HG02981 (cell line): ENCODE measurements around the gene ME2.
"Not testable (repeated sequence)": the region's sequence is repeated elsewhere in the genome, so short reads cannot be mapped to it uniquely, and the experiment has no call there.

Source experiments
- ATAC-seq: cut with Tn5 transposase; IDR thresholded peaks from one replicate; pipeline ENCODE4 v1.9.1; 2021; ENCODE audit warnings: mild to moderate bottlenecking, moderate library complexity; ENCODE audit not compliant: unreplicated experiment

Gene ME2

DNA sequence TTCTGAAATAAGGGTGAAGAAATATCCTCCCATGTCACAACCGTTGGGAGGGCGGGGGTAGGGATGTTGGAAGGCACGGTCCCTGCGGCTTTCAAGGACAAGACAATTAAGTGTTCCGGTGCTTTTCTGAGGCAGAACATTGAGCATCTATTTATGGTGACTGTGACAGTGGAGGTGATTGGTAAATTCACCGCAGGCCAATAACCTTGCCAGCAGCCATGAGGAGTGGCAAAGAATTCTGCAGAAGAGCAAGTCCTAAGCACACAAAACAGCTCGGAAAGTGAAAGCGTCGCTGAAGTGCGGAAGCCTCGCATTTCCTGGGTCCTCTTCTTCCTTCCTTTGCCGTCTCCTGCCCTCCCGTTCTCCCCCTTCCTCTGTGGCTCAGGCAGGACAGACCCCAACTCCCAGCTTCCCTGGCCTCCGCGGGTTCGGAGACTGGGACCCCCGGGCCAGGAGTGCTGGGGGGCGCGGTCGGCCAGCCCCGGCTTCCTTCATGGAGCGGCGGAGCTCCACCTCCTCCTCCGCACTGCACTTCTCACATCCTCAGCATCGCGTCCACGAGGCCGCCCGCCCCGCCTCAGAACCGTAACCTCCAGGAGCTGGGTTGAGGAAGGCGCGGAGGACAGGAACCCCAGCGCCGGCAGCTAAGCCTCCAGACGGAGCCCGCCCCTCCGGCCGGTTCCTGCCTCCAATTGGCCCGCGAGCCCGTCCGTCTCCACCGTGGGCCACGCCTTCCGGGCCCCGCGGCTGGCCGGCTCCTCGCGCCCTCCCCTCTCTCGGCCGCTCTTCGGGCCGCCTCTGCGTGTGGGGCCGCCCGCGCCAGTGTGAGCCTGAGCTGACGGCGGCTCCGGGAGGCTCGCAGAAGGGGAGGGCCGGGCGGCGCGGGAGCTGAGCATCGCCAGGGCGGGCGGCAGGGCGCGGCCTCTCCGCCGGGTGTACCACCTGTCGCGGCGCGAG is at the start of gene ME2:
TSS of gene ME2 (plus strand) at position 774 of the 957 bp plus-strand sequence. CDS start 16,703 bp downstream, outside the sequence.
- peak; percentile 94 for ATAC-seq

DNA sequence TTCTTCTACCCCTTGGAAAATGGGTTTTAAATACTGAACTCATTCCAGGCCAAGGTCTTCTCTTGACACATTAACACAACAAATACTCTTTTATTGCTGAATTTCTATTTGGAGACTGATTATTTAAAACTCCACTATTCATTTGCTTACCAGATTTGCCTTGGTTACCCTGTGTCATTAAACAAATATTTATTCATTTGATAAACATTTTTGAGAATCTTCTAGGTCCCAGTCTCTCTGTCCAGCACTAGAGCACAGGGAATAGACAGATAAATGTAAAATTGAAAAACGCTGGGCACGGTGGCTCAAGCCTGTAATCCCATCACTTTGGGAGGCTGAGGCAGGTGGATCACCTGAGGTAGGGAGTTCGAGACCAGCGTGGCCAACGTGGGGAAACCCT is 49.3 kb upstream of the ME2 start:
- no peak for ATAC-seq

DNA sequence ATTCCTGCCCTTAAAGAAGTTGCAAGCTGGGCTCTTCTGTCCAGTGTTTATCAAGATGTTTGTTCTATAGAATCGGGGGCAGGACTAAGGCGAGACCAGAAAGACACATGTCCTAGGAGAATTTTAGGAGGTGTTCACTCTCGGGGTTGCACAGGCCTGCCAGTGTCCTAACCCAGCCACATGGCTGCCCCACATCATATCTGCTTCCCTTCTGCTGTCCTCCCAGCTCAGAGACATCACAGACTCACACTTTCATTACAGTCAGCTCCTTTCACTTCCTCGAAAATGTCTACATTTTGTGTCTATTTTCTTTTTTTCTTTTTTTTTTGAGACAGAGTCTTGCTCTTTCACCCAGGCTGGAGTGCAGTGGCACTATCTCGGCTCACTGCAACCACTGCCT is 48.4 kb upstream of the ME2 start:
- ATAC-seq, result peak; percentile 63

GRCh38 chr18:50832754-50833153 is 46.2 kb upstream of the ME2 start:
- peak; percentile 42 for ATAC-seq

DNA sequence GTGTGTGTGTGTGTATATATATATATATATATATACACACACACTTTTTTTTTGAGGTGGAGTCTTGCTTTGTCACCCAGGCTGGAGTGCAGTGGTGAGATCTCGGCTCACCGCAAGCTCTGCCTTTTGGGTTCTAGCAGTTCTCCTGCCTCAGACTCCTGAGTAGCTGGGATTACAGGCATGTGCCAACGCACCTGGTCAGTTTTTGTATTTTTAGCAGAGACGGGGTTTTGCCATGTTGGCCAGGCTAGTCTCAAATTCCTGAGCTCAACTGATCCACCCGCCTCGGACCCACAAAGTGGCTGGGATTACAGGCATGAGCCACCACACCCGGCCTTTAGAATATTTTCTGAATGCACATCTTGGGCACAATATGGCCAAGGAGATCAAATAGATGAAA is 45.4 kb upstream of the ME2 start:
- ATAC-seq, result not testable (repeated sequence)

DNA sequence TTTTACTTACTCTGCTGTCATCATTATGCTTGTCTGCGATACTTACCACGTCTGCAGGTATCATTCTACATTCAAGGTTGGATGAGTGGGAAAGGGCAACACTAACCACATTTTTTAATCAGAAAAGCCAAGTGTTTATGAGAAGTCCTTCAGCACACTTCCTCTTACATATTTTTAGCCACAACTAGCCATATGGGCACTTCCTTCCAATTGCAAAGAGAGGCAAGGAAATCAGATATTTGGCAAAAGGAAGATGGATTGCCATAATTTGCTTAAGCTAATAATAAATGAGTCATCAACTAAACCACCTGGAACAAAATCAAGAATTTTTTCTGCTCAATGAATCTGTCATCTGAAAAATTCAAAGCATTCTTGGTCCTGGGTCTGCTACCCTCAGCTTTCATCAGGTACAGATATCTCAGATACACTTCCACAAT is 42.4 kb upstream of the ME2 start:
- peak; percentile 60 for ATAC-seq

DNA sequence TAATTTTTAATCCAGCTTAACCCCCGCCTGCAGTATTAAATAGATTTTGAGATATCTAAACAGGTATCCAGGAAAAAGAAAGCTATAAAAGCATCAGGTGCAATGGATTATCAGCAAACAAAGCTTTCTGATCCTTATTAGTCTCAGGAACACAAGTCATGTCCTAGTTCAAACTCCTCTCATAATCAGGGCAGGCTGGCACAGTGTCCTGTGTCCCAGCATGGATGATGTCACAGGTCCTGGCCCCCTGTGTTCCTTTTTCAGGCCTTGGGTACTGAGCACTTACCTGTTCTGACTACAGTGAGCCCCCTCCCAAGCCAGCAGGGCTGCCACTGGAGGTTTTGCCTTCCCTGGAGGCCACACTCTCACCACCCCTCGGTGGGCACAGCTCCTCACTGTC is 39.6 kb upstream of the ME2 start:
- ATAC-seq, result no peak

GRCh38 chr18:50839996-50840395 is 38.9 kb upstream of the ME2 start:
- ATAC-seq, result no peak

GRCh38 chr18:50842846-50843245 is 36.1 kb upstream of the ME2 start:
- ATAC-seq, result no peak

DNA sequence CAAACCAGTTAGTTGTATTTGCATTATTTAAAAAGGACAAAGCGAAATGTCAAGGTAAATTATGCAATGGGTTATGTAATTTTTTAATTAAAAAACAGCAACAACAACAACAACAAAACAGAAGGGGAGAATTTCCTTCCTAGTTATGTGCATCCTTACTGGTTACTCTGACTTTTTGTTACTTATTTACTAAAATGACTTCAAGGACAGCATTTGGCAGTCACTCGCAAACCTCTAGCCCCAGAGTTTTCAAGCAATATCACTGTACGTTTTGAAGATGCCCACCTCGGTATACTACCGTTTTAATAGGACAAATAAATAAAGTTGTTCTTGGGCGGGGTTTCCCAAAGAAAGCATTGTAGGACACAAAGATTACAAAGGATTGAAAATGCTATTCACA is 34.4 kb upstream of the ME2 start:
- no peak for ATAC-seq

DNA sequence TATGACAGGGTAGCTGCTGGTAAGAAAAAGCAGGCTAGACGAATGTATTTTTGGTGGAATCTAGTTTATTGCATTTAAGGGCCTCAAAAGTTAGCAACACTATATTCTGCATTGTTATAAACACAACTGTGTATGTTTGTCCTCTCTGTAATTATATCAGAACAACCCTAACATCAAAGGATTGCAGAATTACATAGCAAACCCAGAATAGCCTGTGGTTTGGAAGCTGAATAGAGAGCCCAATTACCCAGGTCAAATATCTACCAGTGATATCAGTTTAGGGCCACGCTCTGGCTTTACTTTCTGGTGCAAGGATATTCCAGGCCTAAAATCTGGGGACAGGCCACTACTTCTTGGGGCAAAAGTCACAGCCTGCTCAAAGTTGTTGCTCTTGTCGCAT is 34.0 kb upstream of the ME2 start:
- ATAC-seq, result no peak

DNA sequence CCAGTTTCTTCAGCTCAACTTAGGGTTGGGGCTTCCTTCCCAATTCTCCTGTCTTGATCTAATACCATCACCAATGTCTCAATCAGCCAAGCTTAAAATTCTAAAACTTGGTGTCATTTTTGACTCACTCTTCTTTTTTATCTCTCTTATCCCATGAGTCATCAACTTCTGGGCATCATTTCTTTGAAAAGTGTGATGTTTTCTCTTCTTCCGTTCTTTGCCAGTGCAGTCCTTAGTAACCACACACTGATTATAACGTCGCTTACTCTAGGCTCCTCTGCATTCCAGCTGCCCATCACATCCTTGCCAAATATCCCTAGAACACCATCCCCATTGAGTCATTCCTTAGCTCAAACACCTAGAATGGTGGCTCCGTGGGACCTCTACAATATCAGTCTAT is 31.7 kb upstream of the ME2 start:
- ATAC-seq, result no peak

- ATAC-seq, result no peak
Observed at GRCh38 chr18:50848061-50848551, 30.8 kb upstream of the ME2 start.

DNA sequence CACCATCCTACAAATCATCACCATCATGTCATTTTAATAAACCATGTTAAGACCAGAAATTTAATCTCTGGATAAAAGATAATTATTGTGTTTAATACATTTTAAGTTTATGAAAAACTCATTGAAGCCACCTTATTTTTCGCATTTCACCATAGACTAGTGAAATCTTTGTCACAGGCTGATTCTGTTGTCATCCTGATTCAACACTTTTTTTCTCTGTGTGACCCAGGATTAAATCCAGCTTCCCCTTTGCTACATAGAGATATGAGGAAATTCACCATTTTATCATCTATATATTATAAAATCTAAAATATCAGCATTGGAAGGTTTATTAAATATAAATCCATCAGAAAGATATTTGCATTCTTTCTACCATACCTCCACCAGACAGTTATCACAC is 29.9 kb upstream of the ME2 start:
- ATAC-seq, result no peak

DNA sequence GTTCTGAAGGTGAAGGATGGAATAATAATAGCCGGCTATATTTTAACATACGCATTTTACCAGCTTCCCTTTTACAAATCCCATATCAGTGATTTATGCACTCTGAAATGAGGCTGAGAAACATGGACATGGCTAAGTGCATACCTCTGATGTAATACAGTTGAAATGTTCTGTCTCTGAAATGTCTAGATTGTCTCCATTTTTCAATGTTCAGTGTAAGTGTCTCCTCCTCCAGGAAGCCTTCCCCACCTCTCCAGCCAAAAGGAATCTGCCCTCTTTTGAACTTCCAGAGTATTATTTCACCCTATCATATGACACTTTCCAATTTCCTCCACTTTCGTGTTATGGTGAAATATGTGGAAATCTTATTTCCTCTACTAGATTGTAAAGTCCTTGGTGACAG is 29.5 kb upstream of the ME2 start:
- ATAC-seq, result no peak

- ATAC-seq, result no peak
Observed at GRCh38 chr18:50850307-50851065, 28.4 kb upstream of the ME2 start.

DNA sequence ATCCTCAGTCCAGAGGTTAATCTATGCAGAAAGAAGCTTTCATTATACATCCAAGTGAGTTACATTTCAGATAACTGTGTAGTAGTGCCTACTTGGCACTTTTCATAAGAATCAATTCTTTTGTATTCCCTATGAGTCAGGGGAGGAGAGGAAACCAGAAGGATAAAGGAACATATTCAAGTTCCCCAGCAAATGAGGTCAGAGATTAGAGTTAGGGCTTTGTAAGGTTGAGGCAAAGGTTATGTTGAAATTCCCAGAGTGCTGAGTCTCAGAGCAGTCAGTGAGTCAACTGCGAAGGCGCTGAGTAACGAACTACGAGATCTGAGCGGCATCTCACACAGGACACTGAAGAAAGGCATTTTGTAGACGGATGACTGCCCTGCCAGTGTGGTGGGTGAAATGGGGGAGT is 25.1 kb upstream of the ME2 start:
- ATAC-seq, result no peak

DNA sequence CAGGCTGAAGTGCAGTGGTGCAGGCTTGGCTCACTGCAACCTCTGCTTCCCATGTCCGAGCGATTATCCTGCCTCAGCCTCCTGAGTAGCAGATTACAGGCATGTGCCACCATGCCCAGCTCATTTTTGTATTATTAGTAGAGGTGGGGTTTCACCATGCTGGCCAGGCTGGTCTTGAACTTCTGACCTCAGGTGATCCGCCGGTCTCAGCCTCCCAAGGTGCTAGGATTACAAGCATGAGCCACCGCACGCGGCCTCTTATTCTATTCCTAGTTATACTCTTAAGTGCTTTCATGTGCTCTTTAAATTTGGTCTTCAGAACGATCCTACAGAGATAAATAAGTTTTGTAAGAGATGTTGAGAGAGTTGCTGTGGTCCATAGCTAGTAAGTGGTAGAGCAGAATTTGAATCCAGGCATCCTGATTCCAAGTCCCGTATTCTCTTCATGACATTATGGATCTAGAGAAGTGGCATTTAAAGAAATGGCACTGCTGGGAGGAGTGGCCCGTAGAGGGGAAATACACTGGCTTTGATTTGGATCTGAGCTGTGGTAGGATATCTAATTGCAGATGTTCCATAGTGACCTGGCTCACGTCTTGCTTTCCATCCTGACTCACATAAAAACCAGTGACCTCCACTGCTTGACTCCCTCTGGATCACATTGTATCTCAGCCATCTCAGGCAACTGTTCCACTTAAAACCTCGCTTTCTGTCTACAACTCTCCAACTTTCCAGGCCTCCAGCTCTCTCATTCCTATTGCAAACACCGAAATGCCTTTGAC is 22.8 kb upstream of the ME2 start:
- no peak for ATAC-seq

DNA sequence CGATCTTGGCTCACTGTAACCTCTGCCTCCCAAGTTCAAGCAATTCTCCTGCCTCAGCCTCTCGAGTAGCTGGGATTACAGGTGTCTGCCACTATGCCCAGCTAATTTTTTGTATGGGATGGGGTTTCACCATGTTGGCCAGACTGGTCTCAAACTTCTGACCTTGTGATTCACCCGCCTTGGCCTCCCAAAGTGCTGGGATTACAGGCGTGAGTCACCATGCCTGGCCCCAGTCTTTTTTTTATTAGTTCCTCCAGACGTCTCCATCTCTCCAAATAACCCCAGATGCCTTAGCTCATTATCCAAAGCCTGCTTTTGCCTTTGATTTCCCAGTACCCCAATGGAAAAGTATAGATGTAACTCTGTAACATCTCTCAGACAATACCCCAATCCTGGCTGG is 21.8 kb upstream of the ME2 start:
- ATAC-seq, result not testable (repeated sequence)

- ATAC-seq, result no peak
Observed at GRCh38 chr18:50857694-50858093, 21.2 kb upstream of the ME2 start.
